Choroid plexus epithelial cell (primary cell): ENCODE data around the gene PDZD11.

Experiments
- DNase-seq: peaks from one replicate; pipeline ENCODE4 v3.0.0-alpha.2; 2010; ENCODE audit warnings: low read depth
- H3K4me3 ChIP-seq: 2 replicates; pipeline ENCODE4 v1.5.1; 2011; ENCODE audit warnings: low read depth, mild to moderate bottlenecking, control low read depth, low read length, moderate library complexity
- CTCF ChIP-seq: conservative IDR thresholded peaks from 2 replicates; pipeline ENCODE4 v1.5.1; 2011; ENCODE audit warnings: low read depth, mild to moderate bottlenecking, control low read depth, inconsistent platforms, low read length, moderate library complexity

PDZD11 gene

GRCh38 chrX:70257423-70258288, 32.1 kb downstream of the PDZD11 start:
- DNase-seq, result no peak
- H3K4me3 ChIP-seq, result no peak overlapping the region
- TF ChIP-seq CTCF, result no peak

DNA sequence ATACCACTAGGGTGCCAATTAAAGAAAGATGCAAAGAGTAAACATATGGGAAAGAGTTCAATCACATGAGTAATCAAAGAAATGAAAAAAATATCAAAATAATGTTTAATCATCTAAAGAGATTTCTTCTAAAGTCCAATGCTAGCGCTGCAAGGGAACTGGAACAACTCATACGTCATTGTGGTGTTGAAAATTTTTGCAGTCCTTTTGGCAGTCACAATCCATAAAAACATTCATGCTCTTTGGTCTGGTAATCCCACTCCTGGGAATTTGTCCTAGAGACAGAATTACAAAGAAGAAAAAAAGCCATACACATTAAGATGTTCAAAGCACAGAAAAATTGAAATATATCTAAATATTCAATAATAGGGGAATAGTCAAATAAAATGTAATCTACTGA, 34.3 kb downstream of the PDZD11 start:
- no peak overlapping the region for H3K4me3 ChIP-seq
- no peak for TF ChIP-seq CTCF
- no peak for DNase-seq

DNA sequence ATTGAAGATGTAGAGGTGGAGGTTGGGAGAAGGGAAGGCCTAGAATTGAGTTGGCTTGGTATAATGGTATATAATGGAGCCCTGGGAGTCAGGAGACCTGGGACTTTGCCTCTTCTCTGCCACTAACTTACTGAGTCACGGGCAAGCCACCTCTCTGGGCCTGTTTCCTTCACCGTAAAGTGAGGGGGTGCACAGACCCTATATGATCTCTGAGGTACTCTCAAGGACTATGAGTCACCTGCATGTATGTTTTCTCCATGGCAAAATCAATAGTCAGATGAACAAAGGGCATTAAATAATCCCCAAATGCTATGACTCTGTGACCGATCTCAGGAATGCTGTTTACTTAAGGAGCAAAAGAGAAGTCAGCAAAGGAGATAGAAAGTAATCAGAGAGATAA, 34.8 kb downstream of the PDZD11 start:
- no peak for DNase-seq
- no peak for TF ChIP-seq CTCF
- H3K4me3 ChIP-seq, result no peak overlapping the region

GRCh38 chrX:70254063-70254400, 35.7 kb downstream of the PDZD11 start:
- no peak overlapping the region for H3K4me3 ChIP-seq
- DNase-seq, result no peak
- TF ChIP-seq CTCF, result no peak

DNA sequence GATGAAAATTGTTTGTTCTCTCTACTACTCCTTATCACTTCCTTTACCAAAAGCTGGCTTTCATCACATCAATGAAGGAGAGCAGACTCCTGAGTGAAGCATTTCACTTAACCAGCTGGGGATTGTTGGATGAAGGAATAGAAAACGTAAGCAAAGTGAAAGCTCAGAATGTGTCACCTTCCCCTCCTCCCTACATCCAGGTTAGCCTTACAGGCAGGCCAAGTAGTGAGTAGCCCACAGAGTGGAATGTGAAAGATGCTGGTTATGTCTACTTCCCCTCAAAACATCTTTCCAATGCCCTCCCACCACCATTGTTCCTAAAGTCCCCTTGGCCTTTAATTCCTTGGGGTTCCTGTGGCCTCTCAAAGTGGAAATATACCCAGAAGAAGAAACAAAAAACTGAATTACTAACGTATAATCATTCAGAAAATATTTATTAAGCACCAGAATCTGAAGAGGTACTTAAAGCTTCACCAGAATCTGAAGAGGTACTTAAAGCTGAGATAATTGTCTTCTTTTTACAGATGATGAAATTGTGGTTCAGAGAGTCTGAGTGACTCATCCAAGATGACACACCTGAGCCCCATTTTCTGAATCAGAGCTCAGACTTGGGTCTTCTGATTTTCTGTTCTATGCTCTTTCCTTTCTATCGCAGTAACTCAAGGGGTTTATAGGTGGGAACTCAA, 36.2 kb downstream of the PDZD11 start:
- no peak for DNase-seq
- H3K4me3 ChIP-seq, result no peak overlapping the region
- TF ChIP-seq CTCF, result no peak

DNA sequence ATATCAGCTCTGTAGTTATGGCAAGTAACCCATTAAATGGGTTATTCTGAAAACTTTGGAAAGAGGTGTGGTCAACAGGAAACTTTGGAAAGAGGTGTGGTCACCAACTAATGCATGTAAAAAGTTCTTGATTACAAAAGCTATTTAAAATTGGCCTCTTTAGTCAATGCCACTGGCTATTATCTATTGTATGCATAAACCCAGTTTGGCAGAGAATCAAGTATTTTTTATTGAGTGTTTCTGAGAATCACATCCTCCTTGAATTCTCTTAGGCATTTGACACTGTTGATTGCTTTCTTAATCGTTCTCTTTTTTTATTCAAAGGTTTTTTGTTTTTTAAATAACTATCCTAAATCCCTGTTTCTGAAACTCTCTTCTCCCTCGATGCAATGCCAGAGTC, 37.2 kb downstream of the PDZD11 start:
- no peak for DNase-seq
- no peak overlapping the region for H3K4me3 ChIP-seq
- TF ChIP-seq CTCF, result no peak
